Measurements from ENCODE around the gene IL34. TPM values are rescaled to one million over a fixed set of nuclear protein-coding genes. Genes with fewer than 3 reads are reported as not detected.

Gene IL34
- total RNA-seq, 2 donors from 2014 or later: 11.9 to 55.6 TPM

GRCh38 chr16:70601576-70602575 lies 44.5 kb upstream of the IL34 start:
- Histone ChIP-seq H3K27ac (no peak overlapping the region), H3K9me3 (no peaks in the 10 kb centered on the region), H3K4me3 (no peak overlapping the region), H3K4me1 (ENCODE audit: control insufficient read depth in 1 of 2, low read depth in 2 of 2) (peaks cover 0 to 7% of the 10 kb centered on the region in 2 donors), H3K27me3 (replicated peaks; ENCODE audit: insufficient read depth) (no peaks in the 10 kb centered on the region), H3K36me3 (no peaks in the 10 kb centered on the region)
- ATAC-seq (ENCODE audit: insufficient number of reproducible peaks, low FRiP score, low read depth) (no peak), DNase-seq (ENCODE audit: low spot score) (no peak)
- TF ChIP-seq CTCF (IDR thresholded peaks at IDR 0.05): no peak

GRCh38 chr16:70602831-70603230 lies 43.5 kb upstream of the IL34 start:
- no peak for ATAC-seq (ENCODE audit: insufficient number of reproducible peaks, low FRiP score, low read depth)
- Histone ChIP-seq H3K36me3 (no peaks in the 10 kb centered on the region), H3K27ac (no peak overlapping the region), H3K4me1 (ENCODE audit: control insufficient read depth in 1 of 2, low read depth in 2 of 2) (peaks cover 0 to 7% of the 10 kb centered on the region in 2 donors), H3K27me3 (replicated peaks; ENCODE audit: insufficient read depth) (no peaks in the 10 kb centered on the region), H3K4me3 (no peak overlapping the region), H3K9me3 (no peaks in the 10 kb centered on the region)
- no peak for TF ChIP-seq CTCF (IDR thresholded peaks at IDR 0.05)
- DNase-seq (ENCODE audit: low spot score): no peak

GRCh38 chr16:70604407-70605282 lies 41.7 kb upstream of the IL34 start:
- Histone ChIP-seq H3K27ac (no peak overlapping the region), H3K27me3 (replicated peaks; ENCODE audit: insufficient read depth) (no peaks in the 10 kb centered on the region), H3K4me3 (no peak overlapping the region), H3K4me1 (ENCODE audit: control insufficient read depth in 1 of 2, low read depth in 2 of 2) (peaks cover 0 to 7% of the 10 kb centered on the region in 2 donors), H3K9me3 (no peaks in the 10 kb centered on the region), H3K36me3 (no peaks in the 10 kb centered on the region)
- ATAC-seq (ENCODE audit: insufficient number of reproducible peaks, low FRiP score, low read depth) (no peak), DNase-seq (ENCODE audit: low spot score) (no peak)
- TF ChIP-seq CTCF (IDR thresholded peaks at IDR 0.05): no peak

GRCh38 chr16:70605283-70605657 lies 41.1 kb upstream of the IL34 start:
- Histone ChIP-seq H3K27ac (no peak overlapping the region), H3K4me1 (ENCODE audit: control insufficient read depth in 1 of 2, low read depth in 2 of 2) (peaks cover 0 to 10% of the 10 kb centered on the region in 2 donors), H3K36me3 (no peaks in the 10 kb centered on the region), H3K4me3 (no peak overlapping the region), H3K9me3 (no peaks in the 10 kb centered on the region), H3K27me3 (replicated peaks; ENCODE audit: insufficient read depth) (no peaks in the 10 kb centered on the region)
- ATAC-seq (ENCODE audit: insufficient number of reproducible peaks, low FRiP score, low read depth) (no peak), DNase-seq (ENCODE audit: low spot score) (no peak)
- TF ChIP-seq CTCF (IDR thresholded peaks at IDR 0.05): no peak

- H3K4me3 ChIP-seq: no peak overlapping the region
- no peaks in the 10 kb centered on the region for H3K27me3 ChIP-seq (replicated peaks; ENCODE audit: insufficient read depth)
- no peaks in the 10 kb centered on the region for H3K36me3 ChIP-seq
- ATAC-seq (ENCODE audit: insufficient number of reproducible peaks, low FRiP score, low read depth) (no peak), DNase-seq (ENCODE audit: low spot score) (no peak)
- no peak overlapping the region for H3K27ac ChIP-seq
- TF ChIP-seq CTCF (IDR thresholded peaks at IDR 0.05): no peak
- H3K9me3 ChIP-seq: no peaks in the 10 kb centered on the region
- peaks cover 3 to 11% of the 10 kb centered on the region in 2 donors for H3K4me1 ChIP-seq (ENCODE audit: control insufficient read depth in 1 of 2, low read depth in 2 of 2)
Measured at GRCh38 chr16:70608521-70608920, 37.8 kb upstream of the IL34 start.

Measured in thoracic aorta (tissue), 2 donors.